HepG2 (cell line): Measurements from ENCODE around the gene TTC38. TPM values are rescaled to one million over a fixed set of nuclear protein-coding genes. Genes with fewer than 3 reads are reported as not detected.

ENCODE experiments used
- CHD2 ChIP-seq: IDR thresholded peaks from 2 replicates; pipeline ENCODE4 v1.6.1; 2011; ENCODE audit warnings: low read depth, low read length, improper control_type of control experiment
- NFE2L2 ChIP-seq: fragments of 150-350 bp; IDR thresholded peaks from 2 replicates; pipeline ENCODE4 v1.6.1; 2014; ENCODE audit warnings: low read length
- ZBED4 ChIP-seq: sonication (generic); formaldehyde crosslinking; IDR thresholded peaks from 2 replicates; pipeline ENCODE4 v1.4.0; 2020; ENCODE audit warnings: missing genetic modification reagents, borderline replicate concordance
- ZBTB21 ChIP-seq: sonication (generic); formaldehyde crosslinking; IDR thresholded peaks from 2 replicates; pipeline ENCODE4 v1.4.0; 2020; ENCODE audit warnings: missing genetic modification reagents
- ZEB1 ChIP-seq: IDR thresholded peaks from 2 replicates; pipeline ENCODE4 v1.6.1; 2012; ENCODE audit warnings: mild to moderate bottlenecking, low read depth, inconsistent platforms; ENCODE audit not compliant: insufficient replicate concordance
- ZNF563 ChIP-seq: sonication (generic); formaldehyde crosslinking; IDR thresholded peaks from 2 replicates; pipeline ENCODE4 v1.8.0; 2022; ENCODE audit warnings: mild to moderate bottlenecking, moderate library complexity, missing genetic modification reagents
- ZNF574 ChIP-seq: sonication (generic); formaldehyde crosslinking; IDR thresholded peaks from 2 replicates; pipeline ENCODE4 v1.4.0; 2020; ENCODE audit warnings: missing genetic modification reagents
- polyA plus RNA-seq, 8 experiments: library from polyadenylated mRNA; depleted of rRNA in 3 of 8; stranded (reverse) in 7 of 8; unstranded in 1 of 8; fragments of >200 nt; fragmentation: Illumina TruSeq in 4 of 8; extraction: Trizol in 4 of 8; gene quantifications; 2 replicates each; pipeline versions ENCODE4 v1.2.1 to v1.2.3, GENCODE V29; 2011 to 2016; ENCODE audit warnings: low read depth in 4 of 8, missing spikeins in 1 of 8, mixed read lengths in 1 of 8; ENCODE audit not compliant: insufficient read depth in 1 of 8
- total RNA-seq, 5 experiments: library from RNA; depleted of rRNA; stranded (reverse); fragments of >200 nt; fragmentation: Illumina TruSeq; extraction: Trizol; gene quantifications; 2 replicates each; pipeline ENCODE4 v1.2.3, GENCODE V29; 2016; ENCODE audit warnings: low read depth in 1 of 5
- TF ChIP-seq, protein P1 (sequence below): sonication (generic); formaldehyde crosslinking; IDR thresholded peaks from 2 replicates; pipeline ENCODE4 v1.5.0; 2020; ENCODE audit warnings: missing genetic modification reagents
- TF ChIP-seq, protein P2 (sequence below): sonication (generic); formaldehyde crosslinking; IDR thresholded peaks from 2 replicates; pipeline ENCODE4 v1.5.0; 2020; ENCODE audit warnings: mild to moderate bottlenecking, missing genetic modification reagents, borderline replicate concordance

The TTC38 gene
- total and polyA plus RNA-seq, 2 of the 13 experiments (the other 11 are each of a cell fraction or from before 2014, with no cell fraction given): 101 to 105 TPM

GRCh38 chr22:46267431-46268279 is at the start of gene TTC38 (continued):
- TF ChIP-seq ZNF563 (CRISPR knock-in tag) (peak; percentile 53; the same call in 1 of the 2 replicates), NFE2L2 (no peak), ZEB1 (no peak), ZBTB21 (CRISPR knock-in tag) (0 out of 2 replicates have a peak, but pooled peaks have one; percentile 16), ZNF574 (CRISPR knock-in tag) (peak; percentile 51; the same call in 1 of the 2 replicates), CHD2 (no peak), ZBED4 (CRISPR knock-in tag) (peak; percentile 96)
- TF ChIP-seq, protein P1, sequence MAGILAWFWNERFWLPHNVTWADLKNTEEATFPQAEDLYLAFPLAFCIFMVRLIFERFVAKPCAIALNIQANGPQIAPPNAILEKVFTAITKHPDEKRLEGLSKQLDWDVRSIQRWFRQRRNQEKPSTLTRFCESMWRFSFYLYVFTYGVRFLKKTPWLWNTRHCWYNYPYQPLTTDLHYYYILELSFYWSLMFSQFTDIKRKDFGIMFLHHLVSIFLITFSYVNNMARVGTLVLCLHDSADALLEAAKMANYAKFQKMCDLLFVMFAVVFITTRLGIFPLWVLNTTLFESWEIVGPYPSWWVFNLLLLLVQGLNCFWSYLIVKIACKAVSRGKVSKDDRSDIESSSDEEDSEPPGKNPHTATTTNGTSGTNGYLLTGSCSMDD (CRISPR knock-in tag): no peak
- TF ChIP-seq, protein P2, sequence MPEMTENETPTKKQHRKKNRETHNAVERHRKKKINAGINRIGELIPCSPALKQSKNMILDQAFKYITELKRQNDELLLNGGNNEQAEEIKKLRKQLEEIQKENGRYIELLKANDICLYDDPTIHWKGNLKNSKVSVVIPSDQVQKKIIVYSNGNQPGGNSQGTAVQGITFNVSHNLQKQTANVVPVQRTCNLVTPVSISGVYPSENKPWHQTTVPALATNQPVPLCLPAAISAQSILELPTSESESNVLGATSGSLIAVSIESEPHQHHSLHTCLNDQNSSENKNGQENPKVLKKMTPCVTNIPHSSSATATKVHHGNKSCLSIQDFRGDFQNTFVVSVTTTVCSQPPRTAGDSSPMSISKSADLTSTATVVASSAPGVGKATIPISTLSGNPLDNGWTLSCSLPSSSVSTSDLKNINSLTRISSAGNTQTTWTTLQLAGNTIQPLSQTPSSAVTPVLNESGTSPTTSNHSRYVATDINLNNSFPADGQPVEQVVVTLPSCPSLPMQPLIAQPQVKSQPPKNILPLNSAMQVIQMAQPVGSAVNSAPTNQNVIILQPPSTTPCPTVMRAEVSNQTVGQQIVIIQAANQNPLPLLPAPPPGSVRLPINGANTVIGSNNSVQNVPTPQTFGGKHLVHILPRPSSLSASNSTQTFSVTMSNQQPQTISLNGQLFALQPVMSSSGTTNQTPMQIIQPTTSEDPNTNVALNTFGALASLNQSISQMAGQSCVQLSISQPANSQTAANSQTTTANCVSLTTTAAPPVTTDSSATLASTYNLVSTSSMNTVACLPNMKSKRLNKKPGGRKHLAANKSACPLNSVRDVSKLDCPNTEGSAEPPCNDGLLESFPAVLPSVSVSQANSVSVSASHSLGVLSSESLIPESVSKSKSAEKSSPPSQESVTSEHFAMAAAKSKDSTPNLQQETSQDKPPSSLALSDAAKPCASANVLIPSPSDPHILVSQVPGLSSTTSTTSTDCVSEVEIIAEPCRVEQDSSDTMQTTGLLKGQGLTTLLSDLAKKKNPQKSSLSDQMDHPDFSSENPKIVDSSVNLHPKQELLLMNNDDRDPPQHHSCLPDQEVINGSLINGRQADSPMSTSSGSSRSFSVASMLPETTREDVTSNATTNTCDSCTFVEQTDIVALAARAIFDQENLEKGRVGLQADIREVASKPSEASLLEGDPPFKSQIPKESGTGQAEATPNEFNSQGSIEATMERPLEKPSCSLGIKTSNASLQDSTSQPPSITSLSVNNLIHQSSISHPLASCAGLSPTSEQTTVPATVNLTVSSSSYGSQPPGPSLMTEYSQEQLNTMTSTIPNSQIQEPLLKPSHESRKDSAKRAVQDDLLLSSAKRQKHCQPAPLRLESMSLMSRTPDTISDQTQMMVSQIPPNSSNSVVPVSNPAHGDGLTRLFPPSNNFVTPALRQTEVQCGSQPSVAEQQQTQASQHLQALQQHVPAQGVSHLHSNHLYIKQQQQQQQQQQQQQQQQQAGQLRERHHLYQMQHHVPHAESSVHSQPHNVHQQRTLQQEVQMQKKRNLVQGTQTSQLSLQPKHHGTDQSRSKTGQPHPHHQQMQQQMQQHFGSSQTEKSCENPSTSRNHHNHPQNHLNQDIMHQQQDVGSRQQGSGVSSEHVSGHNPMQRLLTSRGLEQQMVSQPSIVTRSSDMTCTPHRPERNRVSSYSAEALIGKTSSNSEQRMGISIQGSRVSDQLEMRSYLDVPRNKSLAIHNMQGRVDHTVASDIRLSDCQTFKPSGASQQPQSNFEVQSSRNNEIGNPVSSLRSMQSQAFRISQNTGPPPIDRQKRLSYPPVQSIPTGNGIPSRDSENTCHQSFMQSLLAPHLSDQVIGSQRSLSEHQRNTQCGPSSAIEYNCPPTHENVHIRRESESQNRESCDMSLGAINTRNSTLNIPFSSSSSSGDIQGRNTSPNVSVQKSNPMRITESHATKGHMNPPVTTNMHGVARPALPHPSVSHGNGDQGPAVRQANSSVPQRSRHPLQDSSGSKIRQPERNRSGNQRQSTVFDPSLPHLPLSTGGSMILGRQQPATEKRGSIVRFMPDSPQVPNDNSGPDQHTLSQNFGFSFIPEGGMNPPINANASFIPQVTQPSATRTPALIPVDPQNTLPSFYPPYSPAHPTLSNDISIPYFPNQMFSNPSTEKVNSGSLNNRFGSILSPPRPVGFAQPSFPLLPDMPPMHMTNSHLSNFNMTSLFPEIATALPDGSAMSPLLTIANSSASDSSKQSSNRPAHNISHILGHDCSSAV (CRISPR knock-in tag): no peak
